ENCODE data around the gene PRR29.

- TF ChIP-seq EZH2phosphoT487 (IDR thresholded peaks at IDR 0.05; ENCODE audit: borderline replicate concordance, low read depth, low read length) = no peak
- TF ChIP-seq CTCF (conservative IDR thresholded peaks at IDR 0.05; ENCODE audit: low read length) = peak; percentile 55
These were observed 38.2 kb downstream of the PRR29 start for GRCh38 chr17:64036198-64036922.
